ENCODE data around the gene THSD4.

- TF ChIP-seq CTCF (IDR thresholded peaks at IDR 0.05; ENCODE audit: low read depth, low read length) (no peak), EZH2phosphoT487 (IDR thresholded peaks at IDR 0.05; ENCODE audit: low read depth) (no peak)
These were observed 535.3 kb downstream of the THSD4 start for GRCh38 chr15:71650603-71651002.

Data from OCI-LY3 (cell line).